Common myeloid progenitor, CD34-positive (primary cell): ENCODE data around the gene MBD3.

Experiments used
- CTCF ChIA-PET: fragments of 350-600 bp; sonication (Branson Sonifier 250); formaldehyde crosslinking; loops from one replicate; lab custom pipeline; 2021; ENCODE audit warnings: antibody characterized with exemption; lab: Charles Lee
- POLR2A ChIA-PET: fragments of 350-600 bp; sonication (Branson Sonifier 250); formaldehyde crosslinking; loops from one replicate; lab custom pipeline; 2021; ENCODE audit warnings: antibody characterized with exemption; lab: Charles Lee
- DNase-seq, 3 donors: peaks; one replicate each; pipeline versions ENCODE4 v3.0.0 to v3.0.0-alpha.2; 2013
- H3K27ac ChIP-seq, 2 experiments: 1 replicate in 1 of 2; 2 replicates in 1 of 2; pipeline ENCODE4 v1.7.0; 2013; ENCODE audit warnings: inconsistent platforms in 2 of 2, low read length in 2 of 2, mild to moderate bottlenecking in 2 of 2, low read depth in 1 of 2, moderate library complexity in 1 of 2; ENCODE audit not compliant: severe bottlenecking in 2 of 2, insufficient read depth in 1 of 2, poor library complexity in 1 of 2
- H3K27me3 ChIP-seq, 5 experiments: replicated peaks in 2 of 5; 1 replicate in 3 of 5; 2 replicates in 2 of 5; pipeline versions ENCODE4 v1.6.1 to v1.7.0; 2013; ENCODE audit warnings: low read length in 4 of 5, mild to moderate bottlenecking in 2 of 5, moderate library complexity in 2 of 5, inconsistent platforms in 1 of 5; ENCODE audit not compliant: insufficient read depth in 5 of 5, control insufficient read depth in 4 of 5
- H3K36me3 ChIP-seq, 4 experiments: 1 replicate in 2 of 4; 2 replicates in 2 of 4; pipeline versions ENCODE4 v1.6.1 to v1.7.0; 2013; ENCODE audit warnings: low read length in 3 of 4, control low read depth in 1 of 4, mild to moderate bottlenecking in 1 of 4; ENCODE audit not compliant: control insufficient read depth in 4 of 4, insufficient read depth in 4 of 4
- H3K4me1 ChIP-seq, 4 experiments: 1 replicate in 3 of 4; 2 replicates in 1 of 4; pipeline versions ENCODE4 v1.6.1 to v1.7.1; 2013; ENCODE audit warnings: low read length in 3 of 4, mild to moderate bottlenecking in 3 of 4, control low read depth in 1 of 4, inconsistent platforms in 1 of 4, moderate library complexity in 1 of 4; ENCODE audit not compliant: control insufficient read depth in 4 of 4, insufficient read depth in 4 of 4; ENCODE audit errors: control extremely low read depth in 1 of 4
- H3K4me3 ChIP-seq, 7 experiments: 1 replicate in 4 of 7; 2 replicates in 3 of 7; pipeline versions ENCODE4 v1.5.1 to v1.7.0; 2013; ENCODE audit warnings: mild to moderate bottlenecking in 7 of 7, low read length in 6 of 7, moderate library complexity in 6 of 7, inconsistent platforms in 2 of 7, low read depth in 2 of 7, control low read depth in 1 of 7; ENCODE audit not compliant: insufficient read depth in 4 of 7, control insufficient read depth in 1 of 7; ENCODE audit errors: extremely low read depth in 1 of 7
- H3K9me3 ChIP-seq, 5 experiments: 1 replicate in 4 of 5; 2 replicates in 1 of 5; pipeline versions ENCODE4 v1.6.1 to v1.7.1; 2013; ENCODE audit warnings: low read length in 4 of 5, mild to moderate bottlenecking in 2 of 5, inconsistent platforms in 1 of 5, low read depth in 1 of 5, moderate library complexity in 1 of 5; ENCODE audit not compliant: control insufficient read depth in 4 of 5, insufficient read depth in 2 of 5; ENCODE audit errors: control extremely low read depth in 1 of 5
- WGBS: methylation state at CpG from one replicate; pipeline ENCODE4 v1.1.5; 2013; ENCODE audit not compliant: insufficient coverage; 5-methylcytosine and 5-hydroxymethylcytosine counted together

Gene MBD3

DNA sequence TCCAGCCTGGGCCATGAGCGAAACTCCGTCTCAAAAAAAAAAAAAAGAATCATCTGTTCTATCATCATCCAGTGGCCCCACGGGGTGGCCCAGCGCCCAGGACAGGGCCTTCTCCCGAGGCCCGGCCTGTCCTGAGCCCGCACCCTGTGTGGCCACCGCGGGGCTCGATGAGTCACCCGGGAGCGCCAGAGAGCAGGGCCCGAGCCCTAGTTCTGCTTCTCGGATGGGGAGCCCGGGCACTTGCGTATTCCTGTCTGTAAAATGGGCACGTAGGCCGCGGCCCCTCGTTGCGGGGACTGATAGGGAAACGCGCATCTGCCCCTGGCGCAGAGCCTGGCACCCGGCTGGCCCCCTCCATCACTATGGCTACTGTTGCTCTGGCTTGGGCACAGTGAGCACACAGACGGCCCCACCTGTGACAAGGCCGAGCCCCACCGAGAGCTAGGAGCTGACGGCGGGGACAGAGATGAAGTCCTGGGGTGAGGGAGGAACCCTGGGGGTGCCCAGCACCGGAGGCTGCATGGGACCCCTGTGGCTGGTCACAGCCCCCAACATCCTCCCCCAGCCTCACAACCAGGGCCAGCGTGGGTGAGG is 33.8 kb upstream of the MBD3 start:
- H3K27me3 ChIP-seq, result no peaks in the 10 kb centered on the region
- no peaks in the 10 kb centered on the region for H3K9me3 ChIP-seq
- H3K36me3 ChIP-seq, result peaks cover 6 to 52% (median 27%) of the 10 kb centered on the region in 4 experiments
- DNase-seq, result no peak
- 99% methylated on average over 26 of the region's 32 CpGs for WGBS
- ChIA-PET POLR2A (no interaction called here), CTCF (interaction anchor here (1.1 kb wide), 1 partner anchor 14 kb away, joined by 3 read pairs; no protein-coding TSS in a partner anchor)
- peaks cover 0 to 3% (median 0%) of the 10 kb centered on the region in 4 experiments for H3K4me1 ChIP-seq
- no peak overlapping the region for H3K27ac ChIP-seq
- H3K4me3 ChIP-seq, result no peak overlapping the region

DNA sequence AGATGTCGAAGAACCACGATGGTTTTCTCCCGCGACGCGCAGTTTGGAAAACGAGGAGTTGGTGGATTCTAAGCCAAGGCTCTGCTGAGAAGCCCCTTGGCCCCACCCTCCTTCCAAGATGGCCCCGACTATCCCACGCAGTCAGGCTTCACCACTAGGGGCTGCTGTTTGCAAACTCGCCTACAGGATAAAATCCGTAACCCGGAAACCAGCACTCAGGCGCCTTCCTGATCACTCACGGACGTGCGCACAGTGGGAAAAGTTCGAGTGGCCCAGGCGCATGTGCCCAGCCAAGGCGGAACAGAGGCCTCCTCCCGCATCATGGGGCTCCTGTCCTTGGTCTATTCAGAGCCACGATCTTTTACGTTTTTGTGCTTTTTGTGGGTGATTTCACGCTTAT is 31.8 kb upstream of the MBD3 start:
- ChIA-PET POLR2A (interaction anchor here (0.9 kb wide), 1 partner anchor 27 kb away, joined by 4 read pairs; no protein-coding TSS in a partner anchor), CTCF (interaction anchor here (0.5 to 1.7 kb wide), 7 partner anchors 15 to 168 kb away, joined by 3 to 7 read pairs (median 3); no protein-coding TSS in a partner anchor)
- WGBS, result 67% methylated on average over 21 of the region's 23 CpGs
- Histone ChIP-seq H3K9me3 (no peaks in the 10 kb centered on the region), H3K27me3 (no peaks in the 10 kb centered on the region), H3K4me1 (peaks cover 0 to 3% (median 0%) of the 10 kb centered on the region in 4 experiments), H3K36me3 (peaks cover 4 to 58% (median 34%) of the 10 kb centered on the region in 4 experiments), H3K27ac (no peak overlapping the region), H3K4me3 (no peak overlapping the region)
- peak; percentile 57 to 88 (median 84) for DNase-seq

DNA sequence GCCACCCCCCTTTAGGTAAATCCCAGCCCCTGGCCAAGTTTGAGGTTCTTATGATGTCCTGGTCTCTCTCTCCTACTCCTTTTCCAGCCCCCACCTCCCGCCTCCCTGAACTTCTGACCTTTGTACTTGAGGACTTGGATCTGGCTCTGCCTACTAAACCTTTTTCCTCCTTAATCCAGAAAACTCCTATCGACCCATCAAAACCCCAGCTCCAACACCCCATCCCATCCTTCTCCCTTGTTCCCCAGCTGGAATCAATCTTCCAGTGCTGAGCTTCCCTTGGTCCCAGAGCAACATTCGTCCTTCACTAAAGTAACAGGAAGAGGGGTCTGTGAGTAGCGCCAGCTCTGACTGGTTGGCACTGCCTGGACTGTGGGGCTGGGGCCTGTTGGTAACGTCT is 29.9 kb upstream of the MBD3 start:
- POLR2A ChIA-PET, result no interaction called here
- Histone ChIP-seq H3K9me3 (no peaks in the 10 kb centered on the region), H3K4me1 (peaks cover 0 to 3% (median 0%) of the 10 kb centered on the region in 4 experiments), H3K4me3 (no peak overlapping the region), H3K27ac (no peak overlapping the region), H3K36me3 (peaks cover 7 to 72% (median 46%) of the 10 kb centered on the region in 4 experiments), H3K27me3 (no peaks in the 10 kb centered on the region)
- WGBS, result 98% methylated on average over 4 of the region's 5 CpGs
- no peak for DNase-seq
- CTCF ChIA-PET, result interaction anchor here (0.8 to 1.3 kb wide), 3 partner anchors 48 to 145 kb away, joined by 3 to 5 read pairs (median 3); no protein-coding TSS in a partner anchor

DNA sequence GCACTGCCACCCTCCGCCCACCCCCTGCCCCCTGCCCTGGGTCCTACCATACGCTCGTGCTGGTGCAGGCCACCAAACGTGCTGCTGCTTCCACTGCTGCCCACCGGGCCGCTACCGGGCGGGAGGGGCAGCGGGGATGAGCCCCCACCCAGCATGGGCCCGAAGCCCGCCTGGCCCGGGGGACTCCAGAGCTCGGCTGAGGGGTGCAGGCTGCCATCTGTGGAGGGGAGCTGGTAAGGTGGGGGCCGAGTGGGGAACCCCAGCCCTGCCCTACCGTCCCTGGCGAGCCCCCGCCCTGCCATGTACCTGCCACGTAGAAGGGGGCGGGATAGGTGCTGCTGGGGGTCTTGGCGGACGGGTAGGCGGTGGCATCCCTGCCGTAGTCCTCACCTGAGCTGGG is 29.3 kb upstream of the MBD3 start:
- 98% methylated on average over 21 of the region's 23 CpGs for WGBS
- no peak for DNase-seq
- POLR2A ChIA-PET, result no interaction called here
- no peaks in the 10 kb centered on the region for H3K27me3 ChIP-seq
- peaks cover 0 to 3% (median 0%) of the 10 kb centered on the region in 4 experiments for H3K4me1 ChIP-seq
- no peaks in the 10 kb centered on the region for H3K9me3 ChIP-seq
- H3K27ac ChIP-seq, result no peak overlapping the region
- H3K4me3 ChIP-seq, result no peak overlapping the region
- CTCF ChIA-PET, result interaction anchor here (0.8 kb wide), 1 partner anchor 49 kb away, joined by 3 read pairs; no protein-coding TSS in a partner anchor
- H3K36me3 ChIP-seq, result peaks cover 9 to 78% (median 50%) of the 10 kb centered on the region in 4 experiments

DNA sequence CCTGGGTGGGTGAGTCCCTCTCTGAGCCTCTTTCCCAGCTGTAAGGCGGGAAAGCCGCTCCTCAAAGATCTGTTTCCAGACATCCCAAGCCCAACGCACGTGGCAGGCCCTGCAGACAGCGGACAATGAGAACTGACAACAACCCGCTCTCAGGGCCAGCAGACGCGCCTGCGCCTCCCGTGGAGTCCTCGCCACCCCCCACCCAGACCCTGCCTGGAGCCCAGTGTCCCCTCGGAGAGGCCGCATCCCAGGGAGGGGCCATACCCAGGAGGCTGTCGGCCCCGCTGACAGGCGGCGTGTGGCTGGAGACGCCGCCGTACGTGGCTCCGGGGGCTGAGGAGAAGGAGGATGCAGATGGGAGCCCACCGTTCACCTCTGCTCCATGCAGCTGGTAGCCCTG is 28.9 kb upstream of the MBD3 start:
- 99% methylated on average over 14 of the region's 23 CpGs for WGBS
- no peak overlapping the region for H3K27ac ChIP-seq
- H3K4me3 ChIP-seq, result no peak overlapping the region
- peaks cover 9 to 82% (median 50%) of the 10 kb centered on the region in 4 experiments for H3K36me3 ChIP-seq
- POLR2A ChIA-PET, result interaction anchor here (0.6 kb wide), 1 partner anchor 45 kb away, joined by 3 read pairs; no protein-coding TSS in a partner anchor
- H3K9me3 ChIP-seq, result no peaks in the 10 kb centered on the region
- H3K4me1 ChIP-seq, result peaks cover 0 to 3% (median 0%) of the 10 kb centered on the region in 4 experiments
- H3K27me3 ChIP-seq, result no peaks in the 10 kb centered on the region
- CTCF ChIA-PET, result no interaction called here
- DNase-seq, result no peak

DNA sequence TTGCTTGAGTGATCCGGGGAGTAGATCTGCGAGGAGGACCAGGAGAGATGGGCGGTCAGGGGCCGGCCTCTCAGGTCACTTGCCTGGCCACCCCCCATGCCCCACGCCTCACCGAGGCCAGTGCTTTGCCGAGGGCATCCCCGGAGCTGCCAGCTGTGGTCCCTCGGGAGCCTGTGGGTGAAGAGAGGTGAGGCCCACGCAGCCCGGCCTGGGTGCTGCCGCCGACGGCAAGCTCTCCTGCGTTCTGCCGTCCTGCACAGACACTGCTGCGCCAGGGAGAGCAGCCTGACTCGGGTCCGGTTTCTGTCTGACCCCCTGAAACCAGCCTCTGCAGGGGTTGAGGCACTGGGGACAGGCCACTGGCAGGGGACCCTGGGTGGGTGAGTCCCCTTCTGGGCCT is 28.4 kb upstream of the MBD3 start:
- H3K4me3 ChIP-seq, result no peak overlapping the region
- 98% methylated on average over 19 of the region's 19 CpGs for WGBS
- ChIA-PET CTCF (no interaction called here), POLR2A (interaction anchor here (0.6 kb wide), 1 partner anchor 46 kb away, joined by 3 read pairs; no protein-coding TSS in a partner anchor)
- peaks cover 0 to 3% (median 0%) of the 10 kb centered on the region in 4 experiments for H3K4me1 ChIP-seq
- no peaks in the 10 kb centered on the region for H3K9me3 ChIP-seq
- H3K36me3 ChIP-seq, result peaks cover 9 to 85% (median 52%) of the 10 kb centered on the region in 4 experiments
- H3K27me3 ChIP-seq, result no peaks in the 10 kb centered on the region
- no peak overlapping the region for H3K27ac ChIP-seq
- DNase-seq, result no peak

DNA sequence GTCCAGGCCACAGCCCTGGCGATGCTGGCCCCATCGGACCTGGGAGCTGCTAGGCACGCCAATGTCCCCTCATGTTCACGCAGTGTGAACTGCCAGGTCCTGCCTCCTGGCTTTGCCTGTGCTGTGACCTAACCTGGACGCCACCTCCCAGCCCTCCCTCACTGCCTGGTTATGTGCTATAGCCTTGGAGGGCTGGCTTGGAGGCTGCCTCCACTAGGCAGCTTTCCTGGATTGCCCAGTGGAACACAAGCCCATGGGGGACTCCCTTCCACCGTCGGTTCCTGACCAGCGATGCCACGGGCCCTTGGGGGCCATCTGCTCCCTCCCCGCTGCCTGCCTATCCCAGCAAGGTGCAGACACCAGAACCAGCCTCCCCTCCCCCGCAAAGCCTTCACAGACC is 27.8 kb upstream of the MBD3 start:
- H3K36me3 ChIP-seq, result peaks cover 9 to 86% (median 56%) of the 10 kb centered on the region in 4 experiments
- 95% methylated on average over 8 of the region's 11 CpGs for WGBS
- peaks cover 0 to 3% (median 0%) of the 10 kb centered on the region in 4 experiments for H3K4me1 ChIP-seq
- H3K9me3 ChIP-seq, result no peaks in the 10 kb centered on the region
- H3K4me3 ChIP-seq, result no peak overlapping the region
- H3K27me3 ChIP-seq, result no peaks in the 10 kb centered on the region
- POLR2A ChIA-PET, result no interaction called here
- no peak overlapping the region for H3K27ac ChIP-seq
- CTCF ChIA-PET, result no interaction called here
- no peak for DNase-seq
